SIG-M5 treated with dmso at 0.1 percent for 504 hours (cell line): ENCODE measurements around the gene CEACAM1.
A peak's percentile ranks its signal among the peaks of the same experiment; 100 is the strongest.
"Not testable (repeated sequence)": the region's sequence is repeated elsewhere in the genome, so short reads cannot be mapped to it uniquely, and the experiment has no call there.

Experiments
- DNase-seq: peaks from one replicate; lab custom pipeline; 2025; ENCODE audit not compliant: unreplicated experiment; lab: John Stamatoyannopoulos, UW

Gene CEACAM1

DNA sequence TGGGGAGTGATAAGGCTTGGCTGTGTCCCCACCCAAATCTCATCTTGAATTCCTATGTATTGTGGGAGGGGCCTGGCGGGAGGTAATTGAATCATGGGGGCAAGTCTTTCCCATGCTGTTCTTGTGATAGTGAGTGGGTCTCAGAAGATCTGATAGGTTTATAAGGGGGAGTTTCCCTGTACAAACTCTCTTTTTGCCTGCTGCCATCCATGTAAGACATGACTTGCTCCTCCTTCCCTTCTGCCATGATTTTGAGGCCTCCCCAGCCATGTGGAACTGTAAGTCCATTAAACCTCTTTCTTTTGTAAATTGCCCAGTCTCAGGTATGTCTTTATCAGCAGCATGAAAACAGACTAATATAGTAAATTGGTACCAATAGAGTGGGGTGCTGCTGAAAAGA is 20.8 kb upstream of the CEACAM1 start:
- not testable (repeated sequence) for DNase-seq

DNA sequence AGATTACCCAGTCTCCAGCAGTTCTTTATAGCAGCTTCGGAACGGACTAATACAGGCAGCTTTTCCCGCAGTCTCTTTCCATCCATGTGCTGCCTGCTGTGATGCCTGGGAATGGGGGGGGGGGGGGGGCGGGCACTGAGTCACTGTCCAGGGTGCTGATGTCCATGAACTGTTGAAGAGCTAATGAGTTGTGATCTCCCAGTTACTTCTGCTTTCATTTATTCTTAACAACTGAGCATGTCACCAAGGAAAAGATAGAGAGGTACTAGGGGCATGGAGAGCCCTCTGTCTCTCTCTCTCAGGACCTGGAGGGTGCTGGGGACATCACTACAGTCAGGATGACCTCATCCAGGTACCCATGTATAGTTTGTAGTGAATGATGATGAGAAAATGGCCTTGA is 20.3 kb upstream of the CEACAM1 start:
- no peak for DNase-seq

DNA sequence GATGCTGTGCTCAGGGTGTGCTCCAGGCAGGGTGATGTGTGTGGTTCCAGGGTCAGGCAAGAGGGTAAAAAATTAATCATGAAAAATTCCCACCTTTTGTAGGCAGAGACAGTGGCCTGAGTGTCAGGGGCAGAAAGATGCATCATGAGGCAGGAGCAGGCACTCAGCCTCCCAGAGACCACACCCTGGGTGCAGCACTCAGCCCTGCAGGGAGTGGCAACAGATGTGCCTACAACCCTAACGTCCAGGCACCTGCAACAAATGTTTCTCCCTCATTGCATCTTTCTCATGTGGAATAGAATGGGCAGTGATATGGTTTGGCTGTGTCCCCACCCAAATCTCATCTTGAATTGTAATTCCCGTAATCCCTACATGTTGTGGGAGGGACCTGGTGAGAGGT is 19.6 kb upstream of the CEACAM1 start:
- no peak for DNase-seq

DNA sequence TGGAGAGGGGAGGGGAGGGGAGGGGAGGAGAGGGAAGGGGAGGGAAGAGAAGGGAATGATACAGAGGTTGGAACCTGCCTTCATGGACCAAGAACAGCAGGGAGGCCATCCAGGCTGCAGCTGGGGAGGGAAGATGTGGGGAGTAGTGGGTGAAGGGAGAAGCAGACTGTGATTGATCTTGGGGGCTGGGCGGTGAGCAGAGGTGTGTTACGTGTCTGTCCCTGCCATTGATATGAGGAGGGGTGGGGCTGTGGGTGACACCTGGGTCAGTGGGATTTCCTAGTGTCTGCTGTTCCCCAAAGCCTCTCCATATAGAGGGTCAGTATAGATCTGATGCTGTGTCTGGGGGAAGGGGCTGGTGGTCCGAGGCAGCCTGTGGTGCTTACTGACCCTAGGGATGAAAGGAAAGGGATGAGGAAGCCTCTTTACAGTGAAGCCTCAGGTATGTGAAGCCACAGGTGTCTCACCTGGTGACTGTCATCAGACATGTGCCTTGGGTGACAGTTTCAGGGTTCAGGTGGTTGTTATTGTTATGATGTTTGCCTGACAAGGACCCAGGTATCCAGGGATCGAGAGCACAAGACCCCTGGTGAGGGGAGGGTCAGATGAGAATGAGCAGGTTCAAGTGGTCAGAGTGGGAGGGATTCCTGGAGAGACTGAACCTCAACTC is 18.7 kb upstream of the CEACAM1 start:
- DNase-seq, result no peak

DNA sequence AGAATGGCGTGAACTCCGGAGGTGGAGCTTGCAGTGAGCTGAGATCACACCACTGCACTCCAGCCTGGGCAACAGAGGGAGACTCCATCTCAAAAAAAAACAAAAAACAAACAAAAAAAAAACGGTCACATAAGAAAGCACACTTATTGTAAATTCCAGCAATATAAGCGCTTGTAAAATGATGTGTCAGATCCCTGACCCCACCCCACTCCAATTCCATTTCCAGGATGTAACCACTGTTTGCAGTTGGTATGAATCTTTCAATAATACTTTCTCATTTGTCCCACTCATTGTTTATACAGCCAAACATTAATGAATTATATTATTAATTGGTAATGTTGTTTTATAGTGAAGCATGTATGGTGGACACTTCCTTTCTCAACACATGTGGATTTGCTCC is 15.9 kb upstream of the CEACAM1 start:
- no peak for DNase-seq

DNA sequence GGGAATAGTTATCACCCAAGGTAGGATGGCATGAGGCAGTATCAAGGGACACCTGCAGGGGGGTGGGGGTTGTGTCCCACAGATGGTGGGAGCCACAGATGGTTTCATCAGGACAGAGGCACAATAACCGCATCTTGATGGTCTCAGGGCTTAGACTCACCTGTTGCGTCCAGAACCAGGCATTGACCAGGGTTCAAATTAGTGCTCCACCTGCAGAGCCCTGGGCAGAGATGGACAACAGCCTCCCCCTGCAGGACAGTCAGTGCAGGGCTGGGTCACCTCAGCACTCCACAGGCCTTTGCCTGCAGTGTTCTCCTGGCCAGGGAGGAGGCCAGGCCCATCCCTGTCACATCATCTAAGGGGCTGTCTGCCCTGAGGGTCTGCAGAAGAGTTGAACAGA is 14.5 kb upstream of the CEACAM1 start:
- DNase-seq, result no peak

DNA sequence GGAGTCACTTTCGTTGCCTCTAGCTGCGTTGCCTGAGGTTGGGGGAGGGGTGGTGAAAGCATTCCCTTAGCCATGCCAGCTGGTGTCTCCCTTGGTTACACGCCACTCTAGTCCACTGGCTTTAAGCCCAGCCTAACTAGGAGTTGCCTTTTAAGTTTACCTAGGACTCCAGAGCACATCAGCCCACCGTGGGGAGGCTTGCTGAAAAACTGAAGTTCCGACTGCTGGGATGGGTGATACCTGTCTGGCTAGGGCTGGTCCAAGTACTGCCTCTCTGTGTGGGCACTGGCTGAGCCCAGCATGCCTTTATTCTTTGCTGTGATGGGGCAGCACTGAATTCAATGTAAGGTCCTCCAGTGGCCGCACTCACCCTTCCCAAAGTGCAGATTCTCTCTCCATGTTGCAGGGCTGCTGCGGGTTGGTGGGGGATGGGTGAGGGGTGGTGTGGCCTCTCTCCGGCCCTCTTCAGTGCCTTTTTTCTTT is 11.8 kb upstream of the CEACAM1 start:
- no peak for DNase-seq

DNA sequence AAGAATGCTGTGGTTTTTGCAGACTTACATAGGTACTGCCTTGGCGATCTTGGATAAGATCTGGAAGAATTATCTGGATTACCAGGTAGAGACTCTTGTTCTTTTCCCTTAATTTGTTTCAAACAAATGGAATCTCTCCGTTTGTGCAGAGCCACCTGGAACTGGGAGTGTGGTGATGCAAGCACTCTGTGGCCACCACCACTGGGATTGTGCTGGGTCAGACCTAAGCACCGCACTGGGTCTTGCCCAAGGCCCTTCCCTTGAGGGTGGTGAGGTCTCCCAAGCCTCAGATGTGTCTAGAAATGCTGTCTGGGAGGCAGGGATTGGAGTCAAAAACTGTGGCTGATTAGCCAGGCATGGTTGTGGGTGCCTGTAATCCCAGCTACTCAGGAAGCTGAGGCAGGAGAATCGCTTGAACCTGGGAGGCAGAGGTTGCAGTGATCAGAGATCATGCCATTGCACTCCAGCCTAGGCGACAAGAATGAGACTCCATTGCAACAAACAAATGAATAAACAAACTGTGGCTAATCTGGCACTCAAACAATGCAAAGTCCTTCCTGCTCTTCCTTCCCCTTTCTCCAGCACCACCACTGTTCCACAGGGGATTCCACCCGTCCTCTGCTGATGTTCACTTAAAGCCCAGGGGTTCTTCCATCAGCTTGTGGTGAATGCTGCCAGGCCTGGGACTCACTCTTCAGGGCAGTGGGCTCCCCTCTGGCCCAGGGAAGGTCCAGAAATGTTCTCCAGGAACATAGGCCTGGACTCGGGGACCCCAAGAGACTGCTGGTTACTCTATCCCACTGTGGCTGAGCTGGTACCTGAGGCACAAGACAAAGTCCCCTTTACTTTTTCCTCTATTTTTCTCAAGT is 10.8 kb upstream of the CEACAM1 start:
- DNase-seq, result no peak

DNA sequence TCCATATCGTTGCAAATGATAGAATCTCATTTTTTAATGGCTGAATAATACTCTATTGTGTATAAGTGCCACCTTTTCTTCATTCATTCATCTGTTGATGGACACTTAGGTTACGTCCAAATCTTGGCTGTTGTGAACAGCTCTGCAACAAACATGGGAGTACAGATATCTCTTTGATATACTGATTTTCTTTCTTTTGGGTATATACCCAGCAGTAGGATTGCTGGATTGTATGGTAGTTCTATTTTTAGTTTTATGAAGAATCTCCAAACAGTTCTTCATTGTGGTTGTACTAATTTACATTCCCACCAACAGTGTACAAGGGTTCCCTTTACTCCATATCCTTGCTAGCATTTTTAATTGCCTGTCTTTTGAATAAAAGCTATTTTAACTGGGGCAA is 7.0 kb upstream of the CEACAM1 start:
- DNase-seq, result not testable (repeated sequence)

DNA sequence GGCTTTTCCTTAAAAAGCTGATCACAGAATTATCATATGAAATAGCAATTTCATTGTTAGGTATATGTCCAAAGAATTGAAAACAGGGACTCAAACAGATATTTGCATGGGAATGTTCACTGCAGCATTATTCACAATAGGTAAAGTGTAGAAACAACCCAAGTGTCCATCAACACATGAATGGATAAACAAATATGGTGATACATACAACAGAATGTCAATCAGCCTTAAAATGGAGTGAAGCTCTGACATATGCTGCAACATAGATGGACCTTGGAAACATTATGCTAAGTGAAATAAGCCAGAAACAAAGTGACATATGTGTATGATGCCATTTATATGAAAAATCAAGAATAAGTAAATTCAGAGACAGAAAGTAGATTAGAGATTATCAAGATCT is 6.1 kb upstream of the CEACAM1 start:
- DNase-seq, result no peak

DNA sequence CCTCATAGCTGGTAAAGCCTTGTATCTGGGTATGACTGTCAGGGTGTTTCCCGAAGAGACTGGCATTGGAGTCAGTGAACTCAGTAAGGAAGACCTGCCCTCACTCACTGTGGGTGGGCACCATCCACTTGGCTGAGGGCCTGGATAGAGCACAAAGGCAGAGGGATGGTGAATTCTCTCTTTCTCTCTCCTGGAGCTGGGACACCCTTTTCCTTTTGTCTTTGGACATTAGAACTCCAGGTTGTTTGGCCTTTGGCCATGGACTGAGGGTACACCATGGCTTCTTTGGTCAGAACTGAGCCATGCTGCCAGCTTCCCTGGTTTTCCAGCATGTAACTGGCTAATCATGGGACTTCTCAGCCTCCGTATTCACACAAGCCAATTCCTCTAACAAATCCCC is 4.6 kb upstream of the CEACAM1 start:
- no peak for DNase-seq

DNA sequence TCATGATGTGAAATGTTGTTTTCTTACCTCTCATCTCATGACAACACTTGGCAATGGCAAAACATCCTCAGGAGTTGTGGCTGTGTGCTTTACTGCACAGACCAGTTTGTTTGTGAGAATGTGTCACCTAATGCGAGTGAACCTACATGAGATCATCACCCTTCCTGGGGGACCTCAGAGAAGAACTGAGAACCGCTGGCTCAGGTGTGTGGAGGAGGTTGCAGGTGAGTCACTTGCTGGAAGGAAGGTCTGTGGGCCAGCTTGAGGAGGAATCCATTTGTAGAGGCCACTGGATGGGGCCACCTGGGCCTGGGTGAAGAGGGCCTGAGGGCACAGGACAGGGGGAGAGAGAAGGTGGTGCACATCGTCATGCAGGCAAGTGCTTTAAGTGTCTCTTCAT is 3.0 kb upstream of the CEACAM1 start:
- DNase-seq, result no peak

DNA sequence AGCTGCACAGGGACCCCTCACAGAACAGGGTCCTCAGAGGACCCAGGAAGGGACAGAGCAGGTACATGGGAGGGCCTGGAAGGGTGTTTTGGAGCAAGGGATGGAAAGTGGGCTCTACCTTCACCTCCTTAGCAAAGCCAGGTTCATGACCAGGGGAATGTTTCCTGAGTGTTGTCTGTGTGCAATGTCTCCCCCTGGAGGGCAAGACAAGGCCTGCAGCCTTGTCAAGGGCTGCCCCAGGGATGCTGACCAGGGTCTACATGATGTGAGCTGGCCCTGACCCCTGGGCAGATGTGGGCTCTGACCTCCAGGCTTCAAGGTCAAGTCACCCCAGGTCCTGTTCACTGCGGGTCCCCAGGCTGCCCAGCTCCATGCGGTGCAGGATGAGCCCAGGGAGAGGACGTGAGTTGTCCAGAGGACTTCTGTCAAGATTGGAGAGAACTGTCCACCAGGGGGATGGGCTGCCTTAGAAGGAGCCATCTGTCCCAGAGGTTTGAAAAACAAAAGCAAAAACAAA is 1.0 kb upstream of the CEACAM1 start:
- DNase-seq, result peak; percentile 14

DNA sequence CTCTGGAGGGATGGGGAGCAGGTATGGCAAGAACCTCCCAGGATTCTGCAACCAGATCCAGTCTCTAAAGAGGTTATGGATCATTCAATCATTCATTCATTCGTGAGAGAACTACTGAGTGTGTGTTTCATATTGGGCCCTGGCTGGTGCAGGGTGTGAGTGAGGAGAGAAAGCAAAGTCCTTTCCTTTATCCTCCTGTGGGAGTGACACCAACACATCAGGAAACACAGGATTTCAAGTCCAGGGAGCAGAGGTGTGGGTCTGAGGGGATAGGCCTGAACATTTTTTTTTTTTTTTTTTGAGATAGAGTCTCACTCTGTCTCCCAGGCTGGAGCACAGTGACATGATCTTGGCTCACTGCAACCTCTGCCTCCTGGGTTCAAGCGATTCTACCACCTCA is 3.3 kb downstream of the CEACAM1 start:
- DNase-seq, result no peak

DNA sequence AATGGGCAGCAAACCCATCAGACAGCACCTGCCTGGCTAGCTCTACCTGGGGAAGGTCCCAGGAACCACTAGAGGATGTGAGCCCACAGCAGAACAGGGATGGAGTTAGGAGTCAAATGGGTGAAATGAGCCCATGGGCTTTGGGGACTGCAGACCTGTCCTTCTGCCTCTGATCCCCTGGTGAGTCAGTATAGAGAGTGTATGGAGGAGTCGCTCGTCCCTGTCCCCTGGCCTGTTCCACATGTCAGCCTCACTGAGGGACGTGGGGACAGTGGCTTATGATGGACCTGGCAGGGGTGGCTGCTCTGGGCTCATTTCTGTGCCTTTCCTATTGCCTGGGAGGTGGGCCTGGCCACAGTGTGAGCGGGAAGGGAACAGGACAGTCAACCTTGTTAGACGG is 4.0 kb downstream of the CEACAM1 start:
- DNase-seq, result no peak

DNA sequence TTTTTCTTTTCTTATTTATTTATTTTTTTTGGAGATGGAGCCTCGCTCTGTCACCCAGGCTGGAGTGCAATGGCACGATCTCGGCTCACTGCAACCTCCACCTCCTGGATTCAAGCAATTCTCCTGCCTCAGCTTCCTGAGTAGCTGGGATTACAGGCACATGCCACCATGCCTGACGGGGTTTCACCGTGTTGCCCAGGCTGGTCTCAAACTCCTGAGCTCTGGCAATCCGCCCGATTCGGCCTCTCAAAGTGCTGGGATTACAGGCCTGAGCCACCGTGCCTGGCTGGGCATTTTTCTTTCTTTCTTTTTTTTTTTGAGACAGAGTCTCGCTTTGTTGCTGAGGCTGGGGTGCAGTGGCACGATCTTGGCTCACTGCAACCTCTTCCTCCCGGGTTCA is 6.0 kb downstream of the CEACAM1 start:
- DNase-seq, result not testable (repeated sequence)

DNA sequence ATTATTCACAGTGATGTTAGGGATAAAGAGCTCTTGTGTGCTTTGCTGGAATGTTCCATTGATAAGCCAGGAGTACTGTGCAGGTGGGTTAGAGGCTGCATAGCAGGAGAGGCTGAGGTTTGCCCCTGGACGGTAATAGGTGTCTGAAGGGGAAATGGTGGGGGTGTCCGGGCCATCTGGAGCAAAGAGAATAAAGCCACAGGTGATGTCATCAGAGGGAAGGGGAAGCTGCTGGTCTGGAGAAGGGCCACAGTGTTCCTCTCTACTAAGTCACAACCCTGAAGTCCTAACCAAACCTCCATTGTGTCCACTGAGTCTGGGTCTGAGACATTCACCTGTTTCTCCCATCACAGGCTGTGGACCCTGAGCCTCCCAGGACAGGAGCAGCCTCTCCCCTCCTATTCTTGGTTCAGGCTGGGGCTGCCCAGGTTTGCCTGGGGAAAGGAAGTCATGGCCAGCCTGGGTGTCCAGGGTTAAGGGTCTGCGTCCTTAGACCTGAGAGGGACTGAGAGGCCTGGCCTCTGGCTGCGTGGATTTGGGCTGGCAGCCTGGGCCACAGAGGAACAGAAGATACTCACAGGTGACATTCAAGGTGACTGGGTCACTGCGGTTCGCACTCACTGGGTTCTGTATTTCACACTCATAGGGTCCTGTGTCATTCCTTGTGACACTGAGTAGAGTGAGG is 6.8 kb downstream of the CEACAM1 start:
- no peak for DNase-seq

DNA sequence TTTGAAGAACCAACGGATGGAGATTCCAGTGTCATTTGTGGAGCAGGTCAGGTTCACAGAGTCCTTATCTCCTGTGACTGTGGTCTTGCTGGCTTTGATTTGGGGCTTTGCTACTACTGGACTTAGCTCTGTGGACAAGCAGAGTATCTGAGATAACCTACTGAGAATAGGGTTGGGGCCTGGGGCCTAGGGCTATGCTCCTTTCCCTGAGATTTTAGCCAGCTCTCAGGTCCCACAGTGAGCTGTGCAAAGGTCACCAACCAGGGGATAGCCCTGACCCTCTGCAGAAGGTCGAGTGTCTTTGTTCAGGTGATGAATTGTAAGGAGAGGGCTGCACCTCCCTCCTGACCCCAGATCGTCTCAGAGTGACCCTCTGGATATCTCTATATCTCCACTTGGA is 9.2 kb downstream of the CEACAM1 start:
- DNase-seq, result no peak

DNA sequence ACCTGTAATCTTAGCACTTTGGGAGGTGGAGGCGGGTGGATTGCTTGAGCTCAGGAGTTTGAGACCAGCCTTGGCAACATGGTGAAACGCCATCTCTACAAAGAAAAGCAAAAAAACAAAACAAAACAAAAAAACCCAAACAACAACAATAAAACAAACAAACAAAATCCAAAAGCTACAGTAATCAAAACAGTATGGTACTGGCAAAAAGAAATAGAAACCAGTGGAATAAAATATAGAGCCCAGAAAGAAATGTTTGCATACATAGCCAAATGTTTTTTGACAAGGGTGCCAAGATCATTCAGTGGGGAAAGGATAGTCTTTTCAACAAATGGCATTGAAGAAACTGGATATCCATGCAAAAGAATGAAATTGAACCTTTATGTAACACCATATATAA is 11.5 kb downstream of the CEACAM1 start:
- DNase-seq, result no peak

DNA sequence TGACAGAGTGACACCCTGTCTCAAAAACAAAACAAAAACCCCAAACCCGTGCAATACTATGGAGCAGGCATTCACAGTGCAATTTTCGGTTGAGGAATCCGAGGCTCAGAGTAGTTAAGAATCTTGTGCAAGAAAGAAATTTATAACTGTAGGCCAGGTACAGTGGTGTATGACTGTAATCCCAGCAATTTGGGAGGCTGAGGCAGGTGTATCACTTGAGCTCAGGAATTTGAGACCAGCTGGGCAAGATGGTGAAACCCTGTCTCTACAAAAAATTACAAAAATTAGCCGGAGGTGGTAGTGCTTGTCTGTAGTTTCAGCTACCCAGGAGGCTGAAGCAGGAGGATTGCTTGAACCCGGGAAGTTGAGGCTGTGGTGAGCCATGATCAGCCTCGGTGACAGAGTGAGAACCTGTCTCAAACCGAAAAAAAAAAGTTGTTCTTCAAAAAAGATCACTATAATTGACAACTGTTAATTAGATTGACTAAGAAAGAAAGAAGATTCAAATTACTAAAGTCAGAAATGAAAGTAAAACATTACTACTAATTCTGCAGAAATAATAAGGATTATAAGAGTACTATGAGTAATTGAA is 12.9 kb downstream of the CEACAM1 start:
- DNase-seq, result no peak

DNA sequence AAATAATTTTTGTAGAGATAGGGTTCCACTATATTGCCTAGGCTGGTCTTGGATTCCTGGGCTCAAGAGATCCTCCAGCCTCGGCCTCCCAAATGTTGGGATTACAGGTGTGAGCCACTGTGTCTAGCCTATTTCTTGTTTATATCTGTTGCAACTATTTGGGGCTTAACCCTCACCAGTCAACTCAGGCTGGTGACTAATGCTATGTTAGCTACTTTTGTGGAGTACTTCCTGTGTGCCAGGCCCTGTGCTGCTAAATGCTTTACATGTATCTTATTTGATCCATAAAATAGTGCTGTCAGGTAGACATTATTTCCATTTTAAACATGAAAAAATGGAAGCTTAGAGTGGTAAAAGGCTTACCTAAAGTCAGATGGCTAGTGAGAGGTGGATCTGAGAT is 13.8 kb downstream of the CEACAM1 start:
- no peak for DNase-seq
